ENCODE data around the gene PKHD1. TPM values are rescaled to one million over a fixed set of nuclear protein-coding genes. Genes with fewer than 3 reads are reported as not detected.

The PKHD1 gene
- polyA plus RNA-seq, 1 of the 3 experiments (the other 2 are of a cell fraction) = not detected

- DNase-seq = no peak
- H3K27ac ChIP-seq (ENCODE audit: low read depth in 2 of 2, low read length in 1 of 2) = no peak overlapping the region
- TF ChIP-seq PBX3 (IDR thresholded peaks at IDR 0.05) (no peak), RAD21 (IDR thresholded peaks at IDR 0.05; ENCODE audit: low read length) (no peak), POLR2AphosphoS5 (IDR thresholded peaks at IDR 0.05; ENCODE audit: low read depth, low read length) (no peak), SMC3 (IDR thresholded peaks at IDR 0.05; ENCODE audit: low read depth, low read length) (no peak)
- H3K4me1 ChIP-seq (ENCODE audit: control insufficient read depth in 1 of 2, insufficient read depth in 2 of 2, low read depth in 1 of 2, low read length in 1 of 2) = no peaks in the 10 kb centered on the region
- CTCF ChIA-PET = interaction anchor here (0.7 to 1.6 kb wide), 3 partner anchors 187 to 1231 kb away, joined by 3 to 5 read pairs (median 3); no protein-coding TSS in a partner anchor
- H3K9me3 ChIP-seq = no peaks in the 10 kb centered on the region
- no peak overlapping the region for H3K9ac ChIP-seq
- H3K36me3 ChIP-seq (replicated peaks in 1 of 2; ENCODE audit: control insufficient read depth in 1 of 2, insufficient read depth in 2 of 2, low read length in 1 of 2) = no peaks in the 10 kb centered on the region
- no peak overlapping the region for H3K4me2 ChIP-seq
- no peaks in the 10 kb centered on the region for H3F3A ChIP-seq (replicated peaks; ENCODE audit: insufficient read depth)
- no peaks in the 10 kb centered on the region for H3K27me3 ChIP-seq (ENCODE audit: insufficient read depth)
- 7% methylated on average over 1 of the region's 1 CpG for WGBS (ENCODE audit: low lambda C conversion rate)
- H3K4me3 ChIP-seq (ENCODE audit: low read depth in 2 of 2, low read length in 1 of 2) = no peak overlapping the region
- no peaks in the 10 kb centered on the region for H4K20me1 ChIP-seq (ENCODE audit: insufficient read depth)
- POLR2A ChIA-PET = no interaction called here
- H3K9me2 ChIP-seq = no peaks in the 10 kb centered on the region
- no peaks in the 10 kb centered on the region for H3K79me2 ChIP-seq (ENCODE audit: insufficient read depth)
- H2AFZ ChIP-seq (ENCODE audit: low read depth) = no peak overlapping the region
Observed at GRCh38 chr6:52046456-52046855, 41.0 kb downstream of the PKHD1 start.

- no peak overlapping the region for H3K27ac ChIP-seq (ENCODE audit: low read depth in 2 of 2, low read length in 1 of 2)
- H3K9ac ChIP-seq = no peak overlapping the region
- H3K27me3 ChIP-seq (ENCODE audit: insufficient read depth) = no peaks in the 10 kb centered on the region
- no peaks in the 10 kb centered on the region for H3F3A ChIP-seq (replicated peaks; ENCODE audit: insufficient read depth)
- ChIA-PET CTCF (no interaction called here), POLR2A (no interaction called here)
- no peak overlapping the region for H3K4me3 ChIP-seq (ENCODE audit: low read depth in 2 of 2, low read length in 1 of 2)
- no peaks in the 10 kb centered on the region for H3K9me3 ChIP-seq
- TF ChIP-seq RCOR1 (IDR thresholded peaks at IDR 0.05; ENCODE audit: low read length) = no peak
- no peak for TF ChIP-seq CTCF (IDR thresholded peaks at IDR 0.05)
- no peak for TF ChIP-seq TEAD4 (IDR thresholded peaks at IDR 0.05; ENCODE audit: borderline replicate concordance, insufficient read depth)
- TF ChIP-seq SIN3A (IDR thresholded peaks at IDR 0.05; ENCODE audit: borderline replicate concordance, low read depth, low read length) = no peak
- no peak for TF ChIP-seq RFX5 (IDR thresholded peaks at IDR 0.05; ENCODE audit: low read length)
- TF ChIP-seq TCF12 (IDR thresholded peaks at IDR 0.05) = no peak
- TF ChIP-seq NFIC (IDR thresholded peaks at IDR 0.05; ENCODE audit: borderline replicate concordance) = no peak
- TF ChIP-seq RXRA (IDR thresholded peaks at IDR 0.05; ENCODE audit: borderline replicate concordance, low read depth) = no peak
- no peak for TF ChIP-seq RAD21 (IDR thresholded peaks at IDR 0.05; ENCODE audit: low read length)
- no peak for TF ChIP-seq MAX (IDR thresholded peaks at IDR 0.05; ENCODE audit: low read depth)
- H3K9me2 ChIP-seq = no peaks in the 10 kb centered on the region
- no peaks in the 10 kb centered on the region for H3K36me3 ChIP-seq (replicated peaks in 1 of 2; ENCODE audit: control insufficient read depth in 1 of 2, insufficient read depth in 2 of 2, low read length in 1 of 2)
- H4K20me1 ChIP-seq (ENCODE audit: insufficient read depth) = no peaks in the 10 kb centered on the region
- no peak overlapping the region for H3K4me2 ChIP-seq
- H3K4me1 ChIP-seq (ENCODE audit: control insufficient read depth in 1 of 2, insufficient read depth in 2 of 2, low read depth in 1 of 2, low read length in 1 of 2) = no peaks in the 10 kb centered on the region
- H2AFZ ChIP-seq (ENCODE audit: low read depth) = no peak overlapping the region
- WGBS (ENCODE audit: low lambda C conversion rate) = 10% methylated on average over 1 of the region's 1 CpG
- no peaks in the 10 kb centered on the region for H3K79me2 ChIP-seq (ENCODE audit: insufficient read depth)
- DNase-seq = no peak
Observed at GRCh38 chr6:52045481-52045880, 41.9 kb downstream of the PKHD1 start.

Measured in SK-N-SH (cell line).